GM10847 (cell line): ENCODE measurements around the gene DARS1.
A peak's percentile ranks its signal among the peaks of the same experiment; 100 is the strongest.

ENCODE experiments used
- POLR2A ChIP-seq: IDR thresholded peaks from 2 replicates; pipeline ENCODE4 v1.6.1; 2011; ENCODE audit not compliant: insufficient read length; ENCODE audit errors: extremely low read depth

Gene DARS1

GRCh38 chr2:135890835-135891234, 94.6 kb downstream of the DARS1 start:
- TF ChIP-seq POLR2A, result no peak

- TF ChIP-seq POLR2A, result no peak
Measured at GRCh38 chr2:135890149-135890548, 95.3 kb downstream of the DARS1 start.

- no peak for TF ChIP-seq POLR2A
Measured at GRCh38 chr2:135885709-135886108, 99.7 kb downstream of the DARS1 start.

- TF ChIP-seq POLR2A, result no peak
Measured at GRCh38 chr2:135882415-135882814, 103.0 kb downstream of the DARS1 start.

GRCh38 chr2:135876066-135876711, 109.2 kb downstream of the DARS1 start, which contains the start of gene MCM6:
Gene MCM6 (minus strand): TSS chr2:135876443. CDS start chr2:135876365, 78 bp downstream.
- TF ChIP-seq POLR2A, result peak; percentile 50

- TF ChIP-seq POLR2A, result peak; percentile 52
Measured at GRCh38 chr2:135875491-135876065, 109.8 kb downstream of the DARS1 start.

DNA sequence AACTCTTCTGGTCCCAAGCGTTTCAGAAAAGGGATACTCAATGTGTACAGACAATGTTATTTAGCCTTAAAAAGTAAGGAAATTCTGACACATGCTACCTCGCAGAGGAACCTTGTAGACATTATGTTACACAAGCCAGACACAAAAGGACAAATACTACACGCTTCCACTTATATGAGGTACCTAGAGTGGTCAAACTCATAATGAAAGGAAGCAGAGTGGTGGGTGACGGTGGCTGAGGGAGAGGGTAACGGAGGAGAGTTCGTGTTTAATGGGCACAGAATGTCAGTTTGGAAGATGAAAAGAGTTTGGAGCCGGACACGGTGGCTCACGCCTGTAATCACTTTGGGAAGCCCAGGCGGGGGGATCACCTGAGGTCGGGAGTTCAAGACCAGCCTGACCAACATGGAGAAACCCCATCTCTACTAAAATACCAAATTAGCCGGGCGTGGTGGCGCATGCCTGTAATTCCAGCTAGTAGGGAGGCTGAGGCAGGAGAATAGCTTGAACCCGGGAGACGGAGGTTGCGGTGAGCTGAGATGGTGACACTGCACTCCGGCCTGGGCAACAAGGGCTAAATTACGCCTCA, 110.6 kb downstream of the DARS1 start:
- no peak for TF ChIP-seq POLR2A

- TF ChIP-seq POLR2A, result no peak
Measured at GRCh38 chr2:135870571-135870970, 114.9 kb downstream of the DARS1 start.

- TF ChIP-seq POLR2A, result no peak
Measured at GRCh38 chr2:135863233-135863632, 122.2 kb downstream of the DARS1 start.

DNA sequence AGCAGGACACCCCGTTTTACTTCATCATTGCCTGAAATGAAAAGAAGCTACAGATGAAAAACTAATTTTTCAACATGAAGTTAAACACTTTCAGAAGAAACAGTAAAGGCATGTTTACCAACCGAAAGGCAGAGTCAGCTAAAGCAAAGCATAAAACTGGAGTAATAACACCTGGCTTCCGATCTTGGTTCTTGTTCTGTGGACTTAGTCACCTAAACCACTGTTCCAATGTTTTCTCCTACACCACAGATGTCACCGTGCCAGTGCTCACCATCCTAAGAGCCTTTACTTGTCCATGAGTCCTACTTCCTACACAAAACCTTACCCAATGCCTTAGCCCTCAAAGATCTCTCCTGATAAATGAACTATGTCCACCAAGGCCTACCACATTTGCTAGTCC, 122.7 kb downstream of the DARS1 start:
- TF ChIP-seq POLR2A, result no peak
